Measurements from ENCODE around the gene CTF1. TPM values are rescaled to one million over a fixed set of nuclear protein-coding genes. Genes with fewer than 3 reads are reported as not detected.

The CTF1 gene
- total RNA-seq, 2 experiments from 2014 or later: 0.09 to 0.46 TPM

DNA sequence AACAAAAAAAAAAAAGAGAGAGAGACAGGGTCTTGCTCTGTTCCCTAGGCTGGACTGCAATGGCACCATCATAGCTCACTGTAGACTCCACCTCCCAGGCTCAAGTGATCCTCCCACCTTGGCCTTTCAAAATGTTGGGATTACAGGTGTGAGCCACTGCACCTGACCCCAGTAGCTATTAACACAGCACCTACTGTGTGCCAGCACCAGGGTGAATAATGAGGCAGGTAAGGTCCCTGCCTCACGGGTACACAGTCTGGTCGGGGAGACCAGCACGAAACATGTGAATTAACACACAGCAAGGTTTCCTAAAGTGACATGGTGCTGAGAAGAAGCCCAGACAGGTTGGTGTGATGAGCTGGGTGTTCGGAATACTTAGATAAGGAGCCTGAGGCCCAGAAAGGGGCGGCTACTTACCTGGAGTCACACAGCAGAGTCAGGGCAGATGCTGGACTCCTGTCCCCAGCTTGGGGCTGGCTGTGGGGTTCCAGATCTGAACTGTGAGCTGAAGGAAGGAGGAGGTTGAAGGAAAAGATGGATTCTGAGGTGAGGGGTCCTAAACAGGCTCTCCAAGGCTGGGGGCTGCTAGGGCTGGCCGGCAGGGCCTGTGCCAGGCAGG, 16.5 kb downstream of the CTF1 start:
- Histone ChIP-seq H3K79me2 (ENCODE audit: insufficient read depth, low read depth, low read length) (no peaks in the 10 kb centered on the region), H3K4me2 (ENCODE audit: low read length) (no peak overlapping the region), H3K27ac (ENCODE audit: low read depth, low read length, poor library complexity, severe bottlenecking) (no peak overlapping the region), H2AFZ (ENCODE audit: low read length) (no peak overlapping the region), H3K4me3 (ENCODE audit: low read depth, low read length, poor library complexity, severe bottlenecking) (no peak overlapping the region), H4K20me1 (ENCODE audit: insufficient read depth, low read length) (no peaks in the 10 kb centered on the region), H3K4me1 (ENCODE audit: insufficient read depth, low read length, poor library complexity, severe bottlenecking) (no peaks in the 10 kb centered on the region), H3K9me3 (ENCODE audit: low read length) (no peaks in the 10 kb centered on the region), H3K36me3 (ENCODE audit: insufficient read depth, low read length) (no peaks in the 10 kb centered on the region), H3K9me2 (ENCODE audit: insufficient read depth, low read length) (no peaks in the 10 kb centered on the region)
- TF ChIP-seq, protein P1, sequence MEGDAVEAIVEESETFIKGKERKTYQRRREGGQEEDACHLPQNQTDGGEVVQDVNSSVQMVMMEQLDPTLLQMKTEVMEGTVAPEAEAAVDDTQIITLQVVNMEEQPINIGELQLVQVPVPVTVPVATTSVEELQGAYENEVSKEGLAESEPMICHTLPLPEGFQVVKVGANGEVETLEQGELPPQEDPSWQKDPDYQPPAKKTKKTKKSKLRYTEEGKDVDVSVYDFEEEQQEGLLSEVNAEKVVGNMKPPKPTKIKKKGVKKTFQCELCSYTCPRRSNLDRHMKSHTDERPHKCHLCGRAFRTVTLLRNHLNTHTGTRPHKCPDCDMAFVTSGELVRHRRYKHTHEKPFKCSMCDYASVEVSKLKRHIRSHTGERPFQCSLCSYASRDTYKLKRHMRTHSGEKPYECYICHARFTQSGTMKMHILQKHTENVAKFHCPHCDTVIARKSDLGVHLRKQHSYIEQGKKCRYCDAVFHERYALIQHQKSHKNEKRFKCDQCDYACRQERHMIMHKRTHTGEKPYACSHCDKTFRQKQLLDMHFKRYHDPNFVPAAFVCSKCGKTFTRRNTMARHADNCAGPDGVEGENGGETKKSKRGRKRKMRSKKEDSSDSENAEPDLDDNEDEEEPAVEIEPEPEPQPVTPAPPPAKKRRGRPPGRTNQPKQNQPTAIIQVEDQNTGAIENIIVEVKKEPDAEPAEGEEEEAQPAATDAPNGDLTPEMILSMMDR (conservative IDR thresholded peaks at IDR 0.05; ENCODE audit: low read length): no peak
- TF ChIP-seq EZH2phosphoT487 (IDR thresholded peaks at IDR 0.05; ENCODE audit: borderline replicate concordance, low read depth, low read length): no peak
- intact Hi-C loops (cut with micrococcal nuclease; ENCODE audit: unreplicated experiment): no loop called here
- POLR2A ChIA-PET: no interaction called here
- CTCF ChIA-PET (ENCODE audit: unreplicated experiment): no interaction called here
- no peak for DNase-seq (ENCODE audit: low spot score)
- no TSS peak for BruUV-seq (replicated peaks)

DNA sequence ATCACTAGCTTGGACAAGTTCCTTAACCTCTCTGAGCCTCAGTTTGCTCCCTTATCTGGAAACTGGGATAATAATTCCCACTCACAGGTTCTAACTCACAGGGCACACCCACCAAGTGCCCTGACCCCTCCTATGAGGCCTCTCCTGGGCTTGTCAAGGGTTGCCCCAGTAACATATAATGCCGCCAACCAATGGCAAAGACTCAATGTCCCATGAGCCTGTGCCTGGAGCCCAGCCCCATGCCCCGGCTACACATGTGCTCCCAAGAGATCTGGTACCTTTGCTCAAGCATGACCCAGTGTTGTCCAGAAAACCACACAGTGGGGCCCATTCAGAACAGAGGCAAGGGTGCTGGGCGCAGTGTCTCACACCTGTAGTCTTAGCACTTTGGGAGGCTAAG, 18.4 kb downstream of the CTF1 start:
- Histone ChIP-seq H2AFZ (ENCODE audit: low read length) (no peak overlapping the region), H3K4me1 (ENCODE audit: insufficient read depth, low read length, poor library complexity, severe bottlenecking) (no peaks in the 10 kb centered on the region), H3K36me3 (ENCODE audit: insufficient read depth, low read length) (no peaks in the 10 kb centered on the region), H3K79me2 (ENCODE audit: insufficient read depth, low read depth, low read length) (no peaks in the 10 kb centered on the region), H3K27ac (ENCODE audit: low read depth, low read length, poor library complexity, severe bottlenecking) (no peak overlapping the region), H3K9me2 (ENCODE audit: insufficient read depth, low read length) (no peaks in the 10 kb centered on the region), H4K20me1 (ENCODE audit: insufficient read depth, low read length) (no peaks in the 10 kb centered on the region), H3K4me3 (ENCODE audit: low read depth, low read length, poor library complexity, severe bottlenecking) (no peak overlapping the region), H3K9me3 (ENCODE audit: low read length) (no peaks in the 10 kb centered on the region), H3K4me2 (ENCODE audit: low read length) (no peak overlapping the region)
- ChIA-PET CTCF (ENCODE audit: unreplicated experiment) (no interaction called here), POLR2A (no interaction called here)
- no TSS peak for BruUV-seq (replicated peaks)
- TF ChIP-seq, protein P1 (conservative IDR thresholded peaks at IDR 0.05; ENCODE audit: low read length): no peak
- no peak for TF ChIP-seq EZH2phosphoT487 (IDR thresholded peaks at IDR 0.05; ENCODE audit: borderline replicate concordance, low read depth, low read length)
- intact Hi-C loops (cut with micrococcal nuclease; ENCODE audit: unreplicated experiment): no loop called here
- DNase-seq (ENCODE audit: low spot score): no peak

DNA sequence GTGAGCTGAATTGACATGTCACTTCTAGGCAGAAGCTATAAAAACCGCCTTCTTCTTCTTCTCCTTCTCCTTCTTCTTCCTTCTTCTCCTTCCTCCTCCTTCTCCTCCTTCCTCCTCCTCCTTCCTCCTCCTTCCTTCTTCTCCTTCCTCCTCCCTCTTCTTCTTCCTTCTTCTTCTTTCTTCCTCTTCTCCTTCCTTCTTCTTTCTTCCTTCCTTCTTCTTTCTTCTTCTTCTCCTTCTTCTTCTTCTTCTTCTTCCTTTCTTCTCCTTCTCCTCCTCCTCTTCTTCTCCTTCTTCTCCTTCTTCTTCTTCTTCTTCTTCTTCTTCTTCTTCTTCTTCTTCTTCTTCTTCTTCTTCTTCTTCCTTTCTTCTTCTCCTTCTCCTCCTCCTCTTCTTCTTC, 22.2 kb downstream of the CTF1 start:
- POLR2A ChIA-PET: interaction anchor here (0.6 kb wide), 2 partner anchors 66 to 119 kb away, joined by 4 to 7 read pairs; no protein-coding TSS in a partner anchor
- no TSS peak for BruUV-seq (replicated peaks)
- CTCF ChIA-PET (ENCODE audit: unreplicated experiment): no interaction called here

More for the DNA sequence above, 22.2 kb downstream of the CTF1 start:
- Histone ChIP-seq H3K4me1 (ENCODE audit: insufficient read depth, low read length, poor library complexity, severe bottlenecking) (peaks cover 7% of the 10 kb centered on the region), H3K27ac (ENCODE audit: low read depth, low read length, poor library complexity, severe bottlenecking) (no peak overlapping the region), H3K4me2 (ENCODE audit: low read length) (no peak overlapping the region), H3K79me2 (ENCODE audit: insufficient read depth, low read depth, low read length) (no peaks in the 10 kb centered on the region), H3K9me3 (ENCODE audit: low read length) (no peaks in the 10 kb centered on the region), H3K4me3 (ENCODE audit: low read depth, low read length, poor library complexity, severe bottlenecking) (no peak overlapping the region), H2AFZ (ENCODE audit: low read length) (no peak overlapping the region), H3K36me3 (ENCODE audit: insufficient read depth, low read length) (no peaks in the 10 kb centered on the region), H4K20me1 (ENCODE audit: insufficient read depth, low read length) (no peaks in the 10 kb centered on the region), H3K9me2 (ENCODE audit: insufficient read depth, low read length) (no peaks in the 10 kb centered on the region)
- TF ChIP-seq, protein P1 (conservative IDR thresholded peaks at IDR 0.05; ENCODE audit: low read length): no peak
- no peak for TF ChIP-seq EZH2phosphoT487 (IDR thresholded peaks at IDR 0.05; ENCODE audit: borderline replicate concordance, low read depth, low read length)
- DNase-seq (ENCODE audit: low spot score): no peak
- intact Hi-C loops (cut with micrococcal nuclease; ENCODE audit: unreplicated experiment): no loop called here

Measured in OCI-LY7 (cell line).